GM23338 (cell line): Measurements from ENCODE around the gene PAXX. TPM values are rescaled to one million over a fixed set of nuclear protein-coding genes. Genes with fewer than 3 reads are reported as not detected.

Source experiments
- ATAC-seq: fragments of 200-7000 bp; cut with Tn5 transposase; 3 replicates; pipeline ENCODE4 v1.9.1; 2020
- DNase-seq: peaks from one replicate; pipeline ENCODE4 v3.0.0-alpha.2; 2015; ENCODE audit warnings: low spot score
- H2AFZ ChIP-seq: fragments of 200-600 bp; sonication (generic); 2 replicates; pipeline ENCODE4 v1.8.0; 2016; ENCODE audit warnings: antibody characterized with exemption, mild to moderate bottlenecking, moderate library complexity
- H3F3A ChIP-seq: fragments of 200-600 bp; sonication (generic); replicated peaks from 2 replicates; pipeline ENCODE4 v1.8.0; 2017; ENCODE audit warnings: antibody characterized with exemption, mixed run types, low read depth
- H3K27ac ChIP-seq: fragments of 200-600 bp; sonication (generic); 2 replicates; pipeline ENCODE4 v1.6.1; 2016; ENCODE audit warnings: low read depth
- H3K27me3 ChIP-seq: fragments of 200-600 bp; sonication (generic); 2 replicates; pipeline ENCODE4 v1.8.0; 2016; ENCODE audit warnings: mild to moderate bottlenecking, mixed run types, moderate library complexity; ENCODE audit not compliant: insufficient read depth
- H3K36me3 ChIP-seq: fragments of 200-600 bp; sonication (generic); 2 replicates; pipeline ENCODE4 v1.8.0; 2016; ENCODE audit warnings: mild to moderate bottlenecking; ENCODE audit not compliant: insufficient read depth
- H3K4me1 ChIP-seq: fragments of 200-600 bp; sonication (generic); 2 replicates; pipeline ENCODE4 v1.8.0; 2016; ENCODE audit warnings: mild to moderate bottlenecking, moderate library complexity; ENCODE audit not compliant: insufficient read depth
- H3K4me2 ChIP-seq: fragments of 200-600 bp; sonication (generic); 2 replicates; pipeline ENCODE4 v1.7.1; 2017; ENCODE audit warnings: mixed run types
- H3K4me3 ChIP-seq: fragments of 200-600 bp; sonication (generic); 2 replicates; pipeline ENCODE4 v1.6.1; 2016; ENCODE audit warnings: mixed run types
- H3K79me2 ChIP-seq: fragments of 200-600 bp; sonication (generic); replicated peaks from 2 replicates; pipeline ENCODE4 v1.8.0; 2017; ENCODE audit warnings: mild to moderate bottlenecking; ENCODE audit not compliant: insufficient read depth
- H3K9me2 ChIP-seq: fragments of 200-600 bp; sonication (generic); 2 replicates; pipeline ENCODE4 v1.8.0; 2017; ENCODE audit not compliant: insufficient read depth
- H4K20me1 ChIP-seq: fragments of 200-600 bp; sonication (generic); replicated peaks from 2 replicates; pipeline ENCODE4 v1.8.0; 2017; ENCODE audit warnings: mild to moderate bottlenecking; ENCODE audit not compliant: insufficient read depth
- H3K27ac Mint-ChIP-seq: 2 replicates; pipeline ENCODE4 v1.8.0; 2020; ENCODE audit warnings: inconsistent platforms, mild to moderate bottlenecking, moderate library complexity, mixed read lengths
- H3K27me3 Mint-ChIP-seq: 3 replicates; pipeline ENCODE4 v1.8.0; 2022; ENCODE audit warnings: low read depth, mild to moderate bottlenecking, moderate library complexity, mixed read lengths, inconsistent platforms; ENCODE audit not compliant: insufficient read depth, poor library complexity
- H3K36me3 Mint-ChIP-seq: 3 replicates; pipeline ENCODE4 v1.8.0; 2021; ENCODE audit warnings: low read depth, mild to moderate bottlenecking, inconsistent platforms, moderate library complexity, mixed read lengths
- H3K4me1 Mint-ChIP-seq: 3 replicates; pipeline ENCODE4 v1.8.0; 2020; ENCODE audit warnings: mild to moderate bottlenecking, inconsistent platforms, mixed read lengths
- H3K4me3 Mint-ChIP-seq: 3 replicates; pipeline ENCODE4 v1.8.0; 2021; ENCODE audit warnings: moderate library complexity, mild to moderate bottlenecking, inconsistent platforms, mixed read lengths
- H3K9me3 Mint-ChIP-seq: 3 replicates; pipeline ENCODE4 v1.8.0; 2020; ENCODE audit warnings: moderate library complexity, mild to moderate bottlenecking, inconsistent platforms, mixed read lengths
- CREB1 ChIP-seq: fragments of 250-450 bp; sonication (Bioruptor Pico); IDR thresholded peaks from 2 replicates; pipeline ENCODE4 v1.5.0; 2020; ENCODE audit warnings: low read depth, mild to moderate bottlenecking, moderate library complexity
- ETS1 ChIP-seq: IDR thresholded peaks from 2 replicates; pipeline ENCODE4 v1.6.1; 2016; ENCODE audit warnings: antibody characterized with exemption
- EZH2 ChIP-seq: fragments of 200-600 bp; sonication (generic); IDR thresholded peaks from one replicate; pipeline ENCODE4 v1.8.0; 2017; ENCODE audit warnings: antibody characterized with exemption, mild to moderate bottlenecking, low read depth; ENCODE audit not compliant: unreplicated experiment
- EZH2phosphoT487 ChIP-seq: fragments of 200-600 bp; sonication (generic); IDR thresholded peaks from one replicate; pipeline ENCODE4 v1.8.1; 2018; ENCODE audit warnings: antibody characterized with exemption; ENCODE audit not compliant: unreplicated experiment
- NANOG ChIP-seq: IDR thresholded peaks from 2 replicates; pipeline ENCODE4 v1.6.1; 2016; ENCODE audit warnings: antibody characterized with exemption, borderline replicate concordance
- POLR2AphosphoS5 ChIP-seq: IDR thresholded peaks from 2 replicates; pipeline ENCODE4 v1.6.1; 2016; ENCODE audit warnings: antibody characterized with exemption, low read depth
- REST ChIP-seq: IDR thresholded peaks from one replicate; pipeline ENCODE4 v1.6.1; 2018; ENCODE audit warnings: antibody characterized with exemption; ENCODE audit not compliant: unreplicated experiment
- ZNF114 ChIP-seq: fragments of 250-450 bp; sonication (Bioruptor Pico); IDR thresholded peaks from 2 replicates; pipeline ENCODE4 v1.5.0; 2020; ENCODE audit warnings: mild to moderate bottlenecking, moderate library complexity
- ZNF331 ChIP-seq: fragments of 250-450 bp; sonication (Bioruptor Pico); IDR thresholded peaks from 2 replicates; pipeline ENCODE4 v1.5.0; 2020; ENCODE audit warnings: low read depth, mild to moderate bottlenecking, moderate library complexity
- ZNF462 ChIP-seq: fragments of 250-450 bp; sonication (Bioruptor Pico); IDR thresholded peaks from 2 replicates; pipeline ENCODE4 v1.5.0; 2020; ENCODE audit warnings: mild to moderate bottlenecking, moderate library complexity
- polyA plus RNA-seq: library from polyadenylated mRNA; unstranded; fragments of >200 nt; fragmentation: Nextera tagmentation; extraction: Ambion mirVana; gene quantifications from 2 replicates; pipeline ENCODE4 v1.2.1, GENCODE V29; 2016
- total RNA-seq: library from RNA; depleted of rRNA; stranded (reverse); fragments of >200 nt; shearing (Covaris generic); gene quantifications from 2 replicates; pipeline ENCODE4 v1.2.3, GENCODE V29; 2014

Gene PAXX
- total and polyA plus RNA-seq, 2 experiments from 2014 or later = 71.5 to 86.0 TPM

- TF ChIP-seq ETS1 (no peak), POLR2AphosphoS5 (no peak), ZNF331 (CRISPR knock-in tag) (no peak), EZH2phosphoT487 (no peak), EZH2 (no peak), ZNF462 (CRISPR knock-in tag) (no peak)
Observed at GRCh38 chr9:136960938-136961275, 31.3 kb upstream of the PAXX start (continued).

GRCh38 chr9:136961279-136962065 is 30.8 kb upstream of the PAXX start:
- Mint-ChIP-seq H3K27ac (no peak overlapping the region), H3K27me3 (peaks cover 7% of the 10 kb centered on the region), H3K36me3 (no peaks in the 10 kb centered on the region; the same call in 2 of the 3 replicates), H3K9me3 (peaks cover 4% of the 10 kb centered on the region; the same call in 2 of the 3 replicates), H3K4me1 (peaks cover 9% of the 10 kb centered on the region), H3K4me3 (no peak overlapping the region)
- Histone ChIP-seq H3K4me2 (no peak overlapping the region), H3F3A (no peaks in the 10 kb centered on the region), H2AFZ (no peak overlapping the region), H3K36me3 (no peaks in the 10 kb centered on the region), H3K27me3 (no peaks in the 10 kb centered on the region), H3K4me3 (no peak overlapping the region), H3K27ac (no peak overlapping the region), H3K9me2 (0 out of 2 replicates have a peak, but pooled peaks cover 3% of the 10 kb centered on the region), H4K20me1 (no peaks in the 10 kb centered on the region), H3K79me2 (no peaks in the 10 kb centered on the region), H3K4me1 (peaks cover 9% of the 10 kb centered on the region)
- peak; percentile 20 for ATAC-seq
- DNase-seq = no peak
- no peak for TF ChIP-seq CREB1 (CRISPR knock-in tag)
- TF ChIP-seq POLR2AphosphoS5 = no peak
- TF ChIP-seq ZNF114 (CRISPR knock-in tag) = no peak
- no peak for TF ChIP-seq ETS1
- no peak for TF ChIP-seq ZNF331 (CRISPR knock-in tag)
- TF ChIP-seq NANOG = no peak
- no peak for TF ChIP-seq REST
